Measurements from ENCODE around the gene PEAR1.
A peak's percentile ranks its signal among the peaks of the same experiment; 100 is the strongest.
"Not testable (repeated sequence)": the region's sequence is repeated elsewhere in the genome, so short reads cannot be mapped to it uniquely, and the experiment has no call there.

The PEAR1 gene

DNA sequence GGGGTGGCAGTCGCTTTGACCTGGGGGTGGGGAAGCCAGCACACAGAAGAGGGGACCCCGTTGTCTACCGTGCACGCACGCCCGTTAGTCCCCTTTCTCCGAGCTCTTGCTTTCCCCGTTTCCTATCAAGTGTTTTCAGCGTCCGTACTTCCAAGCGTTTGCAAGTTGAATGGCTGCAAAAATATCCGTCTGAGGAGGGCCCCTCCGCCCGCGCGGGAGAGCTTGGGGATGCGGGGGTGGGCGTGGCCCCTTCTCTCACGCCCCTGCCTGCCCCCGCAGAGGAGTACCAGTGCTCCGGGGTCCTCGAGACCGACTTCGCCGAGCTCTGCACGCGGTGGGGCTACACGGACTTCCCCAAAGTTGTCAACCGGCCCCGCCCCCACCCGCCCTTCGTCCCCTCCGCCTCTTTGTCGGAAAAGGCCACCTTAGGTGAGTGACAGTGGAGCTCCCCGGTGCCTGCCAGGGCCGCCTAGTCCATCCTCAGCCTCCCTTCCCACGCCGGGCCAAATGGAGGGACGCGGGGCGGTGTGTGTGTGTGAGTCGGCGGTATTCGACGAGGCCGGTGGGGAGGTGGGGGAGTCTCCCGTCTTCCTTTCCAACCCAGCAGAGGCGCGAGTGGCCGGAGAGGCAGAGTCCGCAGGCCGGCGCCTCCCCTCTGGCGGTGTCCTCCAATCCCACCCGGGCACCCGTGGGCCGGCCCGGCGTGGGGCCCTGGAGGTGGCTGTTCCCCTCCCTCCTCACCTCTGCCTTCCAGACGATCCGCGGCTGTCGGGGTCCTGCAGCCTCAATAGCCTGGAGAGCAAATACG lies 30.4 kb downstream of the PEAR1 start:
- no peak for DNase-seq

GRCh38 chr1:156924478-156925153 lies 31.1 kb downstream of the PEAR1 start:
- no peak for DNase-seq

DNA sequence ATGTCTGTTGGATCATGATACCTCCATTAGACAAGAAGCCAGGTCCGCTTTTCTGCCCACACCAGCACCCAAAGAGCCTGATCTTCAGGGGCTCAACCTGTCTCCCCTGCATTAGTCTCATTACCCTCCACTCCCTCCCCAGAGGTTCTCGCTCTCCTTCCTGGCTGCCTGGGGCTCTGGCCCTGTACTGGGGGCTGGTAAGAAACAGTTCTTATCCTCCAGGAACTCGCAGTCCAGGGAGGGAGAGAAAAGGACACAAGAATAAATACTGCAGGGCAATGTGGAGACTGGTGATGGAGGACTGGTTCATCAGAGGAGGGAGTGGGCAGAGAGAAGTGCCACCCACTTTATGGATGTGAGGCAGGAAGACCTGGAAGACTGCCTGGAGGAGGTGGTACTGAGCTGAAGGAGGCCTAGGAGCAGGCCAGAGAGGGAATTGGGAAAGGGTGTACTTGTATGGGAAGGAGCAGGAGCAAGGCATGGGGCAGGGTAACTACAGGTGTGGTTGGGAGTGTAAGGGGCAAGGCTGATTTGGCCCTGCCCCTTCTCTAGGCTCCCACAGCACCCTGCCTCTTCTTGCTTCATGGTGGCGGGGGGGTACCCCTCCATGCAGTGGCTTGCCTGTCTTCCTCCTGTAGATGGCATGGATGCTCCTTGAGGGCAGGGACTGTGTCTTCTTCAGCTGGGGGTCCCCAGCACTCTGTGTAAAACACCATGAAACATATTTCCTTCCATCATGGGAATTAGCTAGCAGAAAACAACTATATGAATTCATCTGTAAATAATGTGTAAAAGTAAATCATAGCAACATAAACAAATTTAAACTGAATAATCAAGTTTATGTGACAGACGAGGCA lies 31.9 kb downstream of the PEAR1 start:
- no peak for DNase-seq

DNA sequence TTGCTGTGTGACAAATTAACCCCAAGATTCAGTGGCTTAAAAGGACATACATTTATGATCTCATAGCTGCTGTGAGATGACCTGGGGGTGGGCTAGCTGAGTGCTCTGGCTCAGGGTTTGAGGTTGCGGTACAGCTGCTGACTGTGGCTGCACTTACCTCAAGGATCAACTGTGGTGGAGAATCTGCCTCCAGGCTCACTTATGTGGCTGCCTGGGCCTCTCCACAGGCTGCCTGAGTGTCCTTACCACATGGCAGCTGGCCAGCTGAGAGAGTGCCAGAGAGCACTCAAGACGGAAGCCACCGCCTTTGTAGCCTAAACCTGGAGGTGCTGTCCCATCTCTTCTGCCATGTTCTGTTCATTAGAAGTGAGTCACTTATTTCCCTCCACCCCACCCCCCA lies 32.7 kb downstream of the PEAR1 start:
- DNase-seq: peak; percentile 69

- not testable (repeated sequence) for DNase-seq
Observed at GRCh38 chr1:156926695-156927094, 33.2 kb downstream of the PEAR1 start.

DNA sequence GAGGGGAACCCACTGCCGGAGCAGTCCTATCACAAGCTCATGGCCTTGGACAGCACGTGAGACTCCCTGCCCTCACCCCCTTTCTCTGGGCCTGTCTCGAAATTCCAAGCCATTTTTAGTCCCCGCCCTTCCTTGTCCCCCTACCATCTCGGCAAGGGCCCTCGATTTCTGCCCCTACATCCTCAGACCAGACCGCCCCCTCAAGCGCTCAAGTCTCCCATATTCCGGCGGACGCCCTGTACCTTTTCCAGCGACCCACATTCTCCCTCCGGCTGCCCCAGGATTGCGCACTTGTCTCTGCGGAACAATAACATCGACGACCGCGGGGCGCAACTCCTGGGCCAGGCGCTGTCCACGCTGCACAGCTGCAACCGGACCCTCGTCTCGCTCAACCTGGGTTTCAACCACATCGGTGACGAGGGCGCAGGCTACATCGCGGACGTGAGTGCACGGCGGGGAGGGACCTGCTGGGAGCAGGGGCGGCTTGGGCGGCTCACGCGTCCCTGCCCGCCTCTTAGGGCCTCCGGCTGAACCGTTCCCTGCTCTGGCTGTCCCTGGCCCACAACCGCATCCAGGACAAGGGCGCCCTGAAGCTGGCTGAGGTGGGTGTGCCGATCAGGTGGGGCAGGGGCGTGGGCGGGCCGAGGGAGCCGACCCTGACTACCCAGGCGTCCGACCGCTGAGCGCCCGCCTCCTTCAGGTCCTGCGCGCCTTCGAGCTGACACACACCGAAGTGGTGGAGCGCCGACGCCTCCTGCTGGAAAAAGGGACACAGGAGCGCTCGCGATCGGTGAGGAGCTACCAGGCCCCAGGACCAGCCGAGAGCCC lies 33.9 kb downstream of the PEAR1 start:
- DNase-seq: peak; percentile 85

GRCh38 chr1:156928043-156928602 lies 34.6 kb downstream of the PEAR1 start:
- DNase-seq: no peak

DNA sequence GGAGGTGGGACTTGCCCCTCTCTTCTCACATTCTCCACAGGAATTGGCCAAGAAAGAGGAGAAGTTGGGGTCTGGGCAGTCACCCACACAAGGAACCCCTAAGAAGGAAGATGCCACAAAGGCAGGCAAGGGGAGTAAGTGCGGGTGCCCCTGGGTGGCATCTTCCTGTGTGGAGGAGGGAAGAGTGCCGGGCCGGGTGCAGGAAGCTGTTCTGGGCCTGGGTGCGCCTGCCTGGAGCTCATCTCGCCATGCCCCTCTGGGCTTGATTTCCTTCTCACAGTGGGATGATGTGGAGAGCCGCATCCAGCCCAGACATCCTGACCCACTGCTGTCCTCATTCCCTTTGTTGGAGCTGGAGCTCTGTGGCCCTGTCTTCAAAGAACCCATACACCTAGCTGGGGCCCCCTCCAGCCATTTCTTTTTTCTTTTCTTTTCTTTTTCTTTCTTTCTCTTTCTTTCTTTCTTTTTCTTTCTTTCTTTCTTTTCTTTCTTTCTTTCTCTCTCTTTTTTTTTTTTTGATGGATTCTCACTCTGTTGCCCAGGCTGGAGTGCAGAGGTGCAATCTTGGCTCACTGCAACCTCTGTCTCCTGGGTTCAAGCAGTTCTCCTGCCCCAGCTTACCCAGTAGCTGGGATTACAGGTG lies 36.2 kb downstream of the PEAR1 start:
- DNase-seq: no peak

- no peak for DNase-seq
Observed at GRCh38 chr1:156930483-156930882, 37.0 kb downstream of the PEAR1 start.

- no peak for DNase-seq
Observed at GRCh38 chr1:156931211-156931952, 37.9 kb downstream of the PEAR1 start.

- no peak for DNase-seq
Observed at GRCh38 chr1:156931974-156932710, 38.6 kb downstream of the PEAR1 start.

DNA sequence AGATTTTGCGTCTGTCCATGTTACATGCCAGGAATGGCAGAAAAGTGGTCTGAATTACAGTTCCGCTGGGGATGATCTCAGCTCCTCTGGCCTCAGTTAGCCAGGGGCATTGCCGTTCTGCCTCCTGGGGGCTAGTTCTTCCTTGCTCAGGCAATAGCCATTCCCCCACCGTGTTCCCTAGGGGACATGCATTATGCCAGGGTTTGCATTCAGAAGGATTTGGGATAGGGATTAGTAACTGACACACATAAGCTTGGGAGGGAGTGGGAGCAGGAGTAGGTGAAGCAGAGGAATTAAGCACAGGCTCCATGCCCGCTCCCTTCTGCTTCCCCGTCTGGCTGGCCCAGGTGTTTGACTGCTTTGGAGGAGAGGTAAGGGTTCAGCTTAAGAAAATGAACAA lies 39.6 kb downstream of the PEAR1 start:
- no peak for DNase-seq

- DNase-seq: no peak
Observed at GRCh38 chr1:156935505-156936128, 42.1 kb downstream of the PEAR1 start.

DNA sequence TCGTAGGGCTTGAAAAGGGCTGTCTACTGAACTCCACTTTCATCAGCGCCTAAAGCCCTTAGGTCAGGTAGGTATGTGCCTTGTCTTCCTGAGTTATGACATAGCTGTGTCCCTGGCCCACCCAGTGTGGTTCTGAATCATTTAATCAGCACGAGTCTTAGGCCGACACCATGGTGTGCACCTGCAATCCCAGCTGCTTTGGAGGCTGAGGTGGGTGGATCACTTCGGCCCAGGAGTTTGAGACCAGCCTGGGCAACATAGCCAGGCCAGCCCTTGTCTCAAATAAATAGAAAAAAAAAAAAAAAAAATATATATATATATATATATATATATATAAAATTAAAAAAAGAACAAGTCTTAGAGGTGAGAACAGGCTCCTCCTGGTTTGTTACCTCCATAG lies 42.7 kb downstream of the PEAR1 start:
- no peak for DNase-seq

- DNase-seq: no peak
Observed at GRCh38 chr1:156936721-156937220, 43.3 kb downstream of the PEAR1 start.

DNA sequence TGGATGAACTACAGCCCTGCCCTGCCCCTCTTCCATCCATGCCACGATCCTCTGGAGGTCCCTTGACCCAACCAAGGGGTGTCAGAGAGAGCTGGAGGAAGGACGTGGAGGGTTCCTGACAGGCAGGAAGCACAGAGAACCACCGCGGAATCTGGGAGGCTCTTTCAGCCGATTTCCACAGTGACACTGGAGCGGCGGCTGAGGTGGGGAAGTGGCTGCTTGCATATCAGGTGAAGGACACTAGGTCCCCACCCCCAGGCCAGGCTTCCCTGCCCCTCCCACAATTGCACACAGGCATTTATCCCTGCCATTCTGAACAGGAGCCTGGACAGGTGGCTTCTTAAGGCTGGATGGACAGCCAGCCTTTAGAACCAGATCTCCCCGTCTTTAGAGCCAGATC lies 44.4 kb downstream of the PEAR1 start:
- DNase-seq: no peak

- no peak for DNase-seq
Observed at GRCh38 chr1:156938813-156939212, 45.3 kb downstream of the PEAR1 start.

GRCh38 chr1:156939786-156940334 lies 46.3 kb downstream of the PEAR1 start:
- no peak for DNase-seq

DNA sequence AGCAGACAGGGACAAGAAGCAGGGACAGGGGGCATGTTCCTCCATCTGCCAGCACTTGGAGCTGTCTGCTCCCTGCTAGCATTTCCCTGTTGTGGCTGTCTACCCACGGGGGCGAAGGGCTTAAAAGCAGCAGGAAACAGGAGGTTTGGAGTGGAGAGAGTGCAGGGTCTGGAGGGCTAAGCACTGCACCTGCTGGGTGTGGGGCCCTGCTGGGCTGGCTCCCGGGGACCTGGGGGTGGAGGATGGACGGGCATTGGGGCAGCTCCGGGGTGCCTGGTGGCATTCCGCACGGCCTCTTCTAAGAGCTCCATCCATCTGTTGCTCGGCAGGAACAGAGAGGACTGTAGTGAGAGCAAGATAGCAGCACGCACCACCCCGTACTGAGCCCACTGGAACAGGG lies 48.2 kb downstream of the PEAR1 start:
- no peak for DNase-seq
